GM18505 (cell line): ENCODE data around the gene FAM3A.

Source experiments
- ATAC-seq: cut with Tn5 transposase; IDR thresholded peaks from one replicate; pipeline ENCODE4 v1.9.1; 2021; ENCODE audit not compliant: unreplicated experiment
- POLR2A ChIP-seq: IDR thresholded peaks from 4 replicates; pipeline ENCODE4 v1.6.1; 2011; ENCODE audit warnings: borderline replicate concordance; ENCODE audit not compliant: insufficient read depth, insufficient read length; ENCODE audit errors: extremely low read depth

The FAM3A gene

GRCh38 chrX:154473683-154474082, 42.3 kb downstream of the FAM3A start:
- TF ChIP-seq POLR2A = no peak
- no peak for ATAC-seq

GRCh38 chrX:154472685-154473632, 43.1 kb downstream of the FAM3A start:
- TF ChIP-seq POLR2A = no peak
- no peak for ATAC-seq

- TF ChIP-seq POLR2A = no peak
- no peak for ATAC-seq
Measured at GRCh38 chrX:154471839-154472684, 44.0 kb downstream of the FAM3A start.

GRCh38 chrX:154470914-154471568, 45.0 kb downstream of the FAM3A start:
- ATAC-seq = no peak
- no peak for TF ChIP-seq POLR2A

GRCh38 chrX:154470434-154470833, 45.6 kb downstream of the FAM3A start:
- TF ChIP-seq POLR2A = no peak
- ATAC-seq = no peak

- ATAC-seq = no peak
- TF ChIP-seq POLR2A = no peak
Measured at GRCh38 chrX:154469880-154470279, 46.2 kb downstream of the FAM3A start.

- ATAC-seq = no peak
- no peak for TF ChIP-seq POLR2A
Measured at GRCh38 chrX:154469114-154469513, 46.9 kb downstream of the FAM3A start.

GRCh38 chrX:154468217-154468616, 47.8 kb downstream of the FAM3A start:
- no peak for ATAC-seq
- no peak for TF ChIP-seq POLR2A

GRCh38 chrX:154467556-154467955, 48.5 kb downstream of the FAM3A start:
- ATAC-seq = no peak
- TF ChIP-seq POLR2A = no peak

- no peak for ATAC-seq
- TF ChIP-seq POLR2A = no peak
Measured at GRCh38 chrX:154466907-154467306, 49.1 kb downstream of the FAM3A start.

- no peak for ATAC-seq
- no peak for TF ChIP-seq POLR2A
Measured at GRCh38 chrX:154466036-154466435, 50.0 kb downstream of the FAM3A start.

- no peak for TF ChIP-seq POLR2A
- no peak for ATAC-seq
Measured at GRCh38 chrX:154465601-154466000, 50.4 kb downstream of the FAM3A start.

GRCh38 chrX:154464806-154465365, 51.1 kb downstream of the FAM3A start:
- TF ChIP-seq POLR2A = no peak
- no peak for ATAC-seq
